ENCODE measurements around the gene DBX2.
"Not testable (repeated sequence)": the region's sequence is repeated elsewhere in the genome, so short reads cannot be mapped to it uniquely, and the experiment has no call there.

Gene DBX2

DNA sequence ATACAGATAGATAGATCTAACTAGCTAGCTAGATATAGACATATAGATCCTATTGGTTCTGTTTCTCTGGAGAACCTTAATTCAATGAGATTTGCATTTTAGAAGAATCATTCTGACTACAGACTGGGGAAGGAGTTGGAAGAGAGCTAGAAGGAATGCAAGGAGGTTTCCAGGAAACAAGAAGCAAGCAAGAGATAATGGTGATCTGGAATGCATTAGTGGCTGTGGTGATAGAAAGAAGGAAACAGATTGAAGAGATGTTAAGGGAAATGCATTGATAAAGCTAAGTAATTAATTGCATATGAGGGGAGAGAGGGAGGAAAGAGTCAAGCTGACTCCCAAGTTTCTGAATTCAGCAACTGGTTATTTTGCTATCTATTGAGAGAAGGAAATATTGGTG lies 42.7 kb downstream of the DBX2 start:
- DNase-seq, result no peak

GRCh38 chr12:44999355-44999754 lies 51.5 kb downstream of the DBX2 start:
- no peak for DNase-seq

DNA sequence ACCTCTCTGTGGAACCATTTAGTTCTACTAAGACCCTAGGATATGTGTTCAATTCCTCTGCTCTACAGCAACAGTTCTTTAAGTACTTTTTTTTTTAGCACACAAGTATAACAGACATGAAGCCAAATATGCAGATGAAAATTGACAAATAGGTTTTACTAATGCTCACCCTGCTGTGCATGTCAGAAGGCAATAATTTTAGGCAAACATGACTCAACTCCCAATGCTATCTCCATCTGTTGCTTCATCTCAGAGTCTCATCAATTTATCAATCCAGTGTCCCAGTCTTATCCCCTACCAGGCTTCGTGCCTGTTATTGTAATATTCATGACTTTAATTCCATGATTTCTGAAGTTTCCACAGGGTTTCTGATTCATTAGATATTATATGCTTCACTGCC lies 57.7 kb downstream of the DBX2 start:
- no peak for DNase-seq

DNA sequence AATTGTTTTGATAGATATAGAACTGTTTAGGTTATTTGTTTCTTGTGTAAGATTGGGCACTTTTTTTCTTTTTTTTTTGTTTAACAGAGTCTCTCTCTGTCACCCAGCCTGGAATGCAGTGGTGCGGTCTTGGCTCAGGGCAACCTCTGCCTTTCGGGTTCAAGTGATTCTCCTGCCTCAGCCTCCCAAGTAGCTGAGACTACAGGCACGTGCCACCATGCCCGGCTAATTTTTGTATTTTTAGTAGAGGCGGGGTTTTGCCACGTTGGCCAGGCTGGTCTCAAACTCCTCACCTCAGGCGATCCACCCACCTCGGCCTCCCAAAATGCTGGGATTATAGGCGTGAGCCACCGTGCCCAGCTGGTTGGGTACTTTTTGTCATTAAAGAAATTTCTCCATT lies 66.0 kb downstream of the DBX2 start:
- not testable (repeated sequence) for DNase-seq

GRCh38 chr12:44979918-44980317 lies 71.0 kb downstream of the DBX2 start:
- DNase-seq, result no peak

DNA sequence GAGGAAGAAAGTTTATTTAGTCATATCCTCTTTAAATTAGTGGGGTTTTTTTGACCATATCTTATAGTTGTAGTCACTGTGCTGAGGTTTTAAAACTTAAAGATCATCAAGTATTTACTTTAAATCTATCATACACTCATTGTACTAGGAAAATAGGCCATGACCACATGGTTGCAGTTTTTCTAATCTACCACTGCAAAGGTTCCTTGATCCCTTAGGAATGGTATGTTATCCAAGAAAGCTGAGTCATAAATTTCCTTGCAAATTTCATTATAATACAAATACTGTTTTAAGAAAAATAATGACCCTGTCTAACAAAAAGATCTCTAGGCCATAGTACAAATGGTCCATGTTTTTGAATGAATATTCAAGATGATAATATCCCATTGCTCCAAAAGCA lies 74.7 kb downstream of the DBX2 start:
- peak; percentile 6 for DNase-seq

DNA sequence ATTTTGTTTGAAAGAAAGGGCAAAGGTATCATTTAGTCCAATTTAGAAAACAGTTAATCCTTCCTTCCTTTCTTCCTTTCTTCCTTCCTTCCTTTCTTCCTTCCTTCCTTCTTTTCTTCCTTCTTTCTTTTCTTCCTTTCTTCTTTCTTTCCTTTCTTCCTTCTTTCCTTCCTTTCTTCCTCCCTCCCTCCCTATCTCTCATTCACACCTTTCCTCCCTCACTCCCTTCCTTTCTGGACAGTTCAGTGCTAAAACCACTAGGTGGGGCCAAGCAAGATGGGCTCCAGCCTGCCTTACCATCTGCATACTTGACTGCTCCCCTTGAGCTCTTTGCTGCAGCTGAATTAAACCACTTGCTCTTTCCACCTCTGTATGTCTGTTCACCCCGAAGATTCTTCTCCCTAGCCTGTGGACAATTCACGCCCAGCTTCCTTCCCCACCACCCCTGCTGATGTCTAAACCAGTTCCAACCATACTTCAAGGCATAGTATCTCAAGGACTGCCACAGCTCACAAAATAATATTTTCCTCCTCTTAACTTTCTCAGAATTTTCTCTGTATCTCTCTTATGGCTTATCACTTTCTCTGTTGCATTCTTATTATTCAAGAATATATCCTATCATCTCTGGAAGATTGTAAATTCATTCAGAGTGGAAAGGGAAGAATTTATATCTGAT lies 78.0 kb downstream of the DBX2 start:
- peak; percentile 2 for DNase-seq

- no peak for DNase-seq
Observed at GRCh38 chr12:44968965-44969364, 81.9 kb downstream of the DBX2 start.
